NCI-H446 (cell line): ENCODE measurements around the gene TRPV4.
A peak's percentile ranks its signal among the peaks of the same experiment; 100 is the strongest.

Experiments
- DNase-seq, 2 experiments: peaks; one replicate each; lab custom pipeline; 2025; lab: John Stamatoyannopoulos, UW

TRPV4 gene

GRCh38 chr12:109807954-109808643, 25.1 kb downstream of the TRPV4 start:
- no peak for DNase-seq

GRCh38 chr12:109804820-109805761, 28.1 kb downstream of the TRPV4 start:
- DNase-seq = peak in 1 of 2 experiments; percentile 65

GRCh38 chr12:109803678-109804077, 29.5 kb downstream of the TRPV4 start:
- DNase-seq = no peak

- DNase-seq = no peak
These were observed 30.4 kb downstream of the TRPV4 start for GRCh38 chr12:109802828-109803227.

GRCh38 chr12:109800536-109800935, 32.7 kb downstream of the TRPV4 start:
- DNase-seq = no peak

GRCh38 chr12:109798691-109799090, 34.5 kb downstream of the TRPV4 start:
- DNase-seq = no peak

GRCh38 chr12:109797905-109798669, 35.1 kb downstream of the TRPV4 start:
- DNase-seq = no peak

- DNase-seq = no peak
These were observed 37.1 kb downstream of the TRPV4 start for GRCh38 chr12:109796057-109796456.

GRCh38 chr12:109795023-109795422, 38.2 kb downstream of the TRPV4 start:
- no peak for DNase-seq

- DNase-seq = no peak
These were observed 39.2 kb downstream of the TRPV4 start for GRCh38 chr12:109793826-109794501.

- no peak for DNase-seq
These were observed 39.8 kb downstream of the TRPV4 start for GRCh38 chr12:109793411-109793810.

- DNase-seq = no peak
These were observed 40.2 kb downstream of the TRPV4 start for GRCh38 chr12:109792992-109793391.

- no peak for DNase-seq
These were observed 43.6 kb downstream of the TRPV4 start for GRCh38 chr12:109789526-109790048.

- DNase-seq = no peak
These were observed 46.4 kb downstream of the TRPV4 start for GRCh38 chr12:109786799-109787198.

- no peak for DNase-seq
These were observed 47.3 kb downstream of the TRPV4 start for GRCh38 chr12:109785854-109786253.

GRCh38 chr12:109783965-109784244, 49.3 kb downstream of the TRPV4 start:
- DNase-seq = no peak

- peak in 1 of 2 experiments; percentile 20 for DNase-seq
These were observed 49.8 kb downstream of the TRPV4 start for GRCh38 chr12:109783135-109783964.

GRCh38 chr12:109782326-109782703, 50.9 kb downstream of the TRPV4 start:
- no peak for DNase-seq

- DNase-seq = no peak
These were observed 51.4 kb downstream of the TRPV4 start for GRCh38 chr12:109781668-109782325.

GRCh38 chr12:109779382-109779781, 53.8 kb downstream of the TRPV4 start:
- no peak for DNase-seq
